HG02973 (cell line): ENCODE measurements around the gene ERP27.
A peak's percentile ranks its signal among the peaks of the same experiment; 100 is the strongest.

Experiments
- ATAC-seq: cut with Tn5 transposase; IDR thresholded peaks from one replicate; pipeline ENCODE4 v1.9.1; 2021; ENCODE audit warnings: moderate library complexity; ENCODE audit not compliant: unreplicated experiment

Gene ERP27

DNA sequence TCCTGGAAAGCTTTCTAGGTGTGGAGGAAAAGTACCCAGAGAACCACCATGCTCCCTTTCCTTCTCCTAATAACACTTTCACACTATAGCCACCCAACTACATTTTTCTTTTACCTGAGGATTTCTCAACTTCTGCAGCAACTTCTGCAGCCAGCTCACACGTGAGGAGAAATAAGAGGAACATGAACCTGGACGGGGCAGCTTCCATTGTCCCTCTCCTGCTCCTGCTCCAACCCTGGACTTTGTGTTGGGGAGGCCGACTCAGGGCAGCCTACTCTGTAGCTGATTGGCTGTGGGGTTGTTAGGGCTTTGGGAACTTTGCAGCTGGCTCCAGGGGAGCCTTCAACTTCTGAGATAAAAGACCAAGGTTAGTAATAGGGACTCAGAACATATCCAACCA lies at the start of gene ERP27:
Gene ERP27 (minus strand): TSS at position 237 of the 400 bp plus-strand sequence. CDS start 29 bp downstream, at position 208.
- ATAC-seq = no peak

DNA sequence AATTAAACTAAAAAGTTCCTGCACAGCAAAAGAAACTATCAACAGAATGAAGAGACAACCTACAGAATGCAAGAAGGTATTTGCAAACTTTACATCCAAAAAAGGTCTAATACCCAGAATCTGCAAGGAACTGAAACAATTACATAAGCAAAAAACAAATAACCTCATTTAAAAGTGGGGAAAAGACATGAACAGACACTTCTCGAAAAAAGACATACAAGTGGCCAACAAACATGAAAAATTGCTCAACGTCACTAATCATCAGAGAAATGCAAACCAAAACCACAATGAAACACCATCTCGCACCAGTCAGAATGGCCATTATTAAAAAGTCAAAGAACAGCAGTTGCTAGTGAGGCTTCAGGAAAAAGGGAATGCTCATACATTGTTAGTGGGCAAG lies 49.7 kb upstream of the ERP27 start:
- ATAC-seq = no peak

DNA sequence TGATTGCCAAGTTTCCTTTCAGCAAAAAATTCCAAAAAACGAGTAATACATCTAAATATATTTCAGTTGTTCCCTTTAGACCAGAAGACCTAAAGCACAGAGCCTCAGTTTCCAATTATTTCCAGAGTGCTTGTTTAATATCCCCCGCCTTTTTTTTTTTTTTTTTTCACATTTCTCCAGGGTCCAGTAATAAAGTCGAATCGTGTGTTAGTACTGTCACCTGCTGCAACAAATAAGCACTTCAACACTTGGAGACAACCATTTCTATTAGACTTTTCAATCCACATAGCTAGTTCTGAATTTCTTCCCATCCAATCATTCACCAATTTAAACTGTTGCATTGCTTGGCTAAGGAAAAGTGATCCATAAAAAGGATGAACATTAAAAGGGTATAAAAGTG lies 48.1 kb upstream of the ERP27 start:
- no peak for ATAC-seq

DNA sequence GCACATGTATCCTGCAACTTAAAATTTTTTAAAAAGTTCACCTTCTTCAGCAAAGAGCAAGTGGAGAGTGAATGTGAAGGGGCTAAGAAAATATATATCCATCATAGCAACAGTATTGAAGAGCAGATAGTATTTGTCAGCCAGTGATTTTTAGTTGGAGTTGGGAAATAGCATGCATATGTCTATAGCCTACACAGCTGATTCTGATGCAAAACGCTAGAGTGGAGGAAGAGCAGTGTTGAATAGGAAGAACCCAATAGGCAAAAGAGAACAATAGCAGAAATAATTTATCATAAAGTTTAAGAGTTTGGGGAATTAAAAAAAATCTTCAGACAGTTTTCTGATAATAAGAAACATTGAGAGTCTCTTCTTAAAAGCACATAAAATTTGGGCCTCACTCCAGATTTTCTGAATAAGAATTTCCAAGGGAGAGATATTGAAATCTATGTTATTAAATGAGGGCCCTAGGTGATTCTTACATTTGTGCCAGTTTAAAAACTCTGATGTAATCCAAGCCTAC lies 46.5 kb upstream of the ERP27 start:
- ATAC-seq = no peak

DNA sequence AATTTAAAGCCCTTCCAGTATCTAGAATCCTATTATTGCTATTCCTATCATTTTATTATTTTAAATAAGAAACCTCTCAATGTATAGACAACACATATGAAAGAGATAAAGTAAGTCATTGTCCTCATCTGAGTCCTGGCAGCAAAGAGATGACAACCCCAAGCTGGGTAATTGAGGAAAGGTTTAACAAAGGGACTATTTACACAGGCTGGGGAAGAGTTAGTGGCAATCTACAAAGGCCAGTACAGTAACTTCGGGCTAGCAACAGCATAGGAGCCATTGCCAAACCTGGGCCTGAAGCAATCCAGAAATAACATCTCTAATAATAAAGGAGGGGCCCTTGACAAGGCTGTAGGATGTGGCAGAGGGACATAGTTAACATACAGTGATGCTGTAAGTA lies 45.7 kb upstream of the ERP27 start:
- no peak for ATAC-seq

DNA sequence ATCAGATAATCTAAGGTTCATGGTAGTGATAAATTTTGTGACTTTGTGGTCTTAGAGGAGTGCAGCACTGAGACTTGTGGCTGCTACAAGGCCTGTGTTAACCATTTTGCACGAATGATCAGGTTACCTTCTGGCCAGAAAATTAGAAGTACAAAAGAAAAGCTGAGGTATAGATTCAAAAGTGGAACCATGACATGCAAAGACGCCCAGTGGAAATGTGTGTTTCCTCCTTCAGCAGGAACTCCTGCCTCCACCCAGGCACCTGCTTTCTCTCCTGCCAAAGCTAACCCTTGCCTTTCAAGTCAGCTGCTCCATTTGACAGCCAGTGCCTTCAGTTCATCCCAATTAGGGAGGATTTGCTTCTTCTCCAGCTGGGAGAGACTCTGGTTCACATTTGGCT lies 44.7 kb upstream of the ERP27 start:
- ATAC-seq = no peak

DNA sequence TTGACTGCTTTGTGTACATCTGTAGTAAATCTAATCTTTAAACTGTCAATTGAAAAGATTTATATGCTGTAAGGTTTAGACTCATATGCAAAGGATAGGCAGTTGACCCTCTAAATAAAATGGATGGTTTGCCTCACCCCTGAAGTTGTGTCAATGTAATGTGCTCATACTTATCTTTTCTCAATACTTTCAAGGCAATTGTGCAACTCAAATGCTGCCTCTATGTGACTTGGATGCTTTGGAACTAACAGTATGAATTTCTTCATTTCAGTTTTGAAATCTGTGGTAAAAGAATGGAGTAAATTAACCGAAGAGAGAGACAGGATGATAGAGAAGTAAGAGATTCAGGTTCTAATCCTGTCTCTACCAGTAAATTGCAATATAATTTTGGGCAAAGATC lies 44.2 kb upstream of the ERP27 start:
- no peak for ATAC-seq

DNA sequence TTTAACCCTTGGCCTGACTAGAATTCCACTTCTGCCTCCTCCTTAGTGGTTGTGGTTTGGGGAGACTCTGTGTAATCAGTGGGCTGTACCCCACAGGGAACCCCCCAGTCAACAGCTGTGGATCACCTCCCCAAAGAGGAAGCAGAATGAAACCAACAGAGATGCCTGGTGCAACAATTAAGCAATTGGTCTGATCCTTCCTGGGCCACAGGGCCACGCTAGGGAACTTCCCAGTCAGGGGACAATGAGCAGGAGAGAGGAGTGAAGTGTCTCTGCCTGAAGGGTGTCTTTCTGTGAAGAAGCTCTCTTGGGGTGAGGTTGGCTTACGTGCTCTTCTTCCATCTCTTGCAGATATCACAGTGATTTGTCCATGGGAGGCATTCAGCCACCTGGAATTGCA lies 42.7 kb upstream of the ERP27 start:
- ATAC-seq = no peak

DNA sequence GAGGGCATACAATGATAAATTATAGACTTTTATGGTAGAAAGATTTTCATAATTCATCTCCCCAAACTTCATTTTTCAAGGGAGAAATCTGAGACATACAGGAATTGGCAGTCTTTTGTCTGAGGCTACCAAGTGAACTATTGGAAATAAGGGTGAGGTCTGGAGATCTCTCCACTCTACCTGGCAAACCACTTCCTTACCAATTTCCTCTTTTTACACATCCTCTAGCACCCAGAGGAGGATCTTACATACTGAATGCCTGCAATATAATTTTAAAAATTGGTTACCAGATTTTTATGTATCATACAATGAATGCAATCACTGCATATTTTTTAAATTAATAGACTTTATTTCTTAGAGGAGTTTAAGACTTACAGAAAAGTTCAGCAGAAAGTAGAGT lies 41.1 kb upstream of the ERP27 start:
- no peak for ATAC-seq

DNA sequence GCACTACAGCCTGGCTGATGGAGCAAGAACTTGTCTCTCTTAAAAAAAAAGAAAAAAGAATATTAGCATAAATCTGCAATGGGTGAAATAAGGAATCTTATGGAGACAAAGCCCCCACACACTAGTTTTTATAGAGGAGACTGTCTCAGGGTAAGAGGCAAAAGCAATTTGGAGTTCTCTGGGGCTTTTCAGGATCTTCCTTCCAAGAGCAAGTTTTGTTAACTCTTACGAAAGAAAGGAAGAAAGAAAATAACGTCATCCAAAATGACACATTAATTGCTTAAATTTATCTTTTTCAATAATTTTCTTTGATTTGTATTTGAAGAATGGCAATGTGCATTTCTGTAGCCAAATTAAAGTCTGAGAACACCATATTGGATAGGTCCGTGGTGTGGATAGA lies 38.3 kb upstream of the ERP27 start:
- no peak for ATAC-seq

DNA sequence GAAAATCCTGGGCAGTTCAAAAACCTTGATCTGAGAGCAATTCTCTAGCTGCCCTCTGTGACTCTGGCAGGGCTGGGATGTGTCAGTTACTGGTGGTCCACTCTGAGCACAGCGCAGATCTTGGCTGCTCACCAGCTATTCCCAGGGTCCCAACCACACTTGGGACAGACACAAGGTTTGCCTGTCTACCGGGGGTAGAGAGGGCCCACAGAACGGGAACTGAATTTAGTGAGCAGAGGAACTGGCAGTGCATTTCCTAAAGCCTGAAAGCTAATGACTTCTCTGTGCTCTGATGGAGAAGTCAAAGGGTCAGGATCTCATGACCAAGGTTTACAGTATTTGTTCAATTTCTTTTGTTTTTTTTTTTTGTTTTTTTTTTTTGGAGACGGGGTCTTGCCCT lies 37.1 kb upstream of the ERP27 start:
- ATAC-seq = no peak

DNA sequence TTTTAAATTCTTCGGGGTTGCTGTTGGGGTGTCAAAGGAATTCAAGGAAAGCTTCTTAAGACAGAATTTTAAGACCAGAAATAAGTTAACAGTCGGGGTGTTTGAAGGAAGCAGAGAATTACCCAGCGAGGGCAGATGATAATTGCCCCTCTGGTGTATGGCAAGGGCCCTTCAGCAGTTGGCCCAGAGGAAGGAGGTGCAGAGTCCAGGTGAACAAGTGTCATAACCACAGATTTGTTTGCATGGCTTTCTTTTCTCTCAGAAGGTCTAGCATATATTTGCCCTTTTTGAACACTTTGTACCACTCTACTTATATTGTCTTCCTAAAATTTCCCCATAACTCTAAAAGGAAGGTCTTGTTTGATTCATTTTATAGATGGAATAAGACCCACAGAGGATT lies 36.3 kb upstream of the ERP27 start:
- ATAC-seq = no peak

DNA sequence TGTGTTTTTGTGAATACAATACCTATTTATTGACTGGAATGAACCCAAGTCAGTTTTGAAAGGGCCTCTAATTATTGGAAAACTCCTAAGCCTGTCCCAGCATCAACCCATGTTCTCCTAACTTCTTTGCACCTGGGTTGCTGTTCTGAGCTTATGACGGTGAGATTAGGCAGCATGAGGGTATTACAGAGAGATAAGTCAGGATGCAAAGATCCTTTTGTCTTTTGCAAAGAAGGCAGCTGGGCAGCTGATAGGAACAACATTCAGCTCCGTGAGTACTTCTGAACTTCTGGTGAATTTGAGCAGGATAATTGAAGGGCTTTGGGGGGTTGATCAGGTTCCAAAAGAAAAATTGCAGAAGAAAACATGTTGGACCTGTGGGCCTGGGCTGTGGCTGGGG lies 34.5 kb upstream of the ERP27 start, which contains the start of gene PDE6H:
Gene PDE6H (plus strand): TSS at position 227 of the 400 bp plus-strand sequence. CDS start 4,971 bp downstream, outside the sequence.
- no peak for ATAC-seq

DNA sequence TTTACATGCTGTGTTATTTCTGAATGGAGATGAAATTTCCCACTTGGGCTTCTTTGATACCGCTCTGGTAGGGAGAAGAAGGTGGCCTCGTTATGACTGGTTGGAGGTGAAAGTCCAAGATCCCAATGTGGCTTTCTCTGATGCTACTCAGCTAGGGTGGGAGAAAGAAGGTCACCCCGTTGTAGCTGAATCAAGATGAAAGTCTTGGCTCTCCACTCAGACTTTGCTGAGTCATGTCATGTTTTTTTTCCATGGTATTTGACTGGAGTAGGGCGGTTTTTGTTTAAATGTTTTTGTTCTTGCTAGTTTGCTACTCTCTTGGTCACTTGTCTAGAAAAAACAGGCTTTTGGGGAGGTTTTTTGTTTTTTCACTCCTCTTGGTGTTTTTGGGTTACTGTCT lies 32.1 kb upstream of the ERP27 start:
- ATAC-seq = no peak

DNA sequence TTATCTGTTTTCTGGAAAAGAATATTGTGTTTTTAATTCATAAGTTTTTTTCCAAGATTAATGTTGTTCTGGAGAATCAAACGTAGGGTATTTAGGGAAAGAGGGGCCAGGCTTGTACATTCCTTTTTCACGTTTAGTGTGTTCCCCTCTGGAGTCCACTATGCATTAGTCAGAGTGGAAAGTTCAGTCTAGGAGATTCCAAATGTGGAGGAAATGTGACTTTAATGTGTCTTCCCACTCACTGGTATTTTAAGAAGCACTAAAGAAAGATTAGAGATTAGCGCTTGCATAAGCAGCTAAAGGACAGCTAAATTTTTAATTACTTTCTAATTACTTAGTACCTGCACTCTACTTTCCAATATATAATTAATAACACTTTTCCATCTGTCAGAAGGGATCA lies 30.1 kb upstream of the ERP27 start:
- no peak for ATAC-seq

DNA sequence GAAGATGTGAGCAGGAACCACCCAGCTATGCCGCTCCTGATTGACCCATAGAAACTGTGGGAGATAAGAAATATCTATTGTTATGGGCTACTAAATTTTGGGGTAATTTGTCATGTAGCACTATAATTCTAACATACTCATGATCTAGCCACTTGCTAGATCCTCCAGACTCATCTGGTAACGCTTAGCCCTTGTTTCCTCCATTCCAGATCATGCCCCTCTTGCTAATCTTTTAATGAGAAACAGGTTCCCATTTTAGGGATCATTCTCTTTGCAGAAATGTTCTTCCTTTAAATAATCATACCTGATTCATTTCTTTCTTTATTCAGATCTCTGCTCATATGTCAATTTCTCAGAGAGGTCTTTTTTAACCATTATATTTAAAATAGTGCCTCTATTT lies 26.9 kb upstream of the ERP27 start:
- ATAC-seq = no peak

DNA sequence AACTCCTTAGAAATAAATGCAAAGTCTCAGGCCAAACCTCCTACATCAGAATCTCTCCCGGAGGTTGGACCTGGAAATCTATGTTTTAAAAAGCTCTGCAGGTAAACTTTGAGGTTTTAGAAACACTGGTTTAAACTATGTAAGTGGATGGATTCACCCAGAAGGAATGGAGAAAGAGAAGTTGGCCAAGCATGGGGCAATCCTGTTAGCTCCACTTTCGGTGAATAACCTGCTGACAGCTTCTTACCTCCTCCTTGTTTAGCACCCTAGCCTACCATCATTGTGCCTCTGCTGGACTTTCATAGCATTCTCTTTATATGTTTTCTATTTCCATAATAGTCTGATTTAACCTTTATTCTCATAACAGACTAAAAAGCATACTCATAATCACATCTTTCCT lies 26.1 kb upstream of the ERP27 start:
- no peak for ATAC-seq

DNA sequence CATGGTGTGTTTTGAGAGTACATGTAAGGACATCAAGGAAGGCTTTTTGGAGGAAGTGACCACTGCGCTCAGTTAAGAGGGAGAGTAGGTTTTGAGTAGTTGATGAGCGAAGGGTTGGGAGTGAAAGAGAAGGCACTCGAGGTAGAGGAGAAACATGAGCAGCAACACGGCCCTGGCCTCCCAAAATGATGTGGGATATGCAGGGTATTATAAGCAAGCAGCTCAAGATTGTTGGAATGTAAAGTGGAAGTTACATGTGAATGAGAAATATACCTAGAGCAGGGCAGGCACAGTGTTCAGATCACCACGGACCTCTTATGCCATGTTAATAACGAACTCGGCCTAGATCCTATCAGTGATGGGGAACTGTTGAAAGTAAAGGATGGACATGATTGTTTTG lies 25.2 kb upstream of the ERP27 start:
- no peak for ATAC-seq

DNA sequence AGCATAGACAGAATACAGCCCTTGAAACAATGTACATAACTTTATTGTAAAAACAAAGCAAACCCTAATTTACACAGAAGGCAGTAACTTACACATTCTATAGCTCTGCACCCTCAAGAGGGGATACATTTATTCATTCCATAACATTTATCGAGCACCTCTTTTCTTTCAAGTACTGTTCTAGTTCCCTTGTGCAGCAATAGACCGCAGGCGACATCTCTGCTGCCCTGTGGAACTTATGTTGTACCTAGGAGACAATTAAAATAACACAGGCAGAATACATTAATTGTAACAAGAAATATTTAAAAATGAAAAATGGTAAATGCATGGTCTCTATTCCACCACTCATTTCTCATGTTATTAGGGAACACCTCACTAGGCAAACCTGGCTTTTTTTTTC lies 24.5 kb upstream of the ERP27 start:
- no peak for ATAC-seq

DNA sequence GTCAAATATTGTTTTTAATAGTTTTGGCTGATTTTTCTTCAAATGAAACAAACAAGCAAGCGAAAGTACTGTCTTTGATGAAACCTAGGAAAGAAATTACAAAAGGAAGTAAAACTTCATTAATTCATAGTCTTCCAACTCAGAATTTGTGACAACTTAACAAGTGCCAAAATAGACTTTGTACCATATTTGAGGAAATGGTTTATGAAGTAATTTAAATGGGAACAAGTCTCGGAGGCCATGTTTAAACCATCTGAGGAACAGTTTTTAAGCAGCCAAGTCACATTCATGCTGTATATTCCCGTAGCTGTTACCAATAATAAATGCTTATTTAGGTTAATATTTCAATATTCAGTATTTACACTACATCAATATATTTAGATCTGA lies 23.8 kb upstream of the ERP27 start:
- ATAC-seq = no peak

DNA sequence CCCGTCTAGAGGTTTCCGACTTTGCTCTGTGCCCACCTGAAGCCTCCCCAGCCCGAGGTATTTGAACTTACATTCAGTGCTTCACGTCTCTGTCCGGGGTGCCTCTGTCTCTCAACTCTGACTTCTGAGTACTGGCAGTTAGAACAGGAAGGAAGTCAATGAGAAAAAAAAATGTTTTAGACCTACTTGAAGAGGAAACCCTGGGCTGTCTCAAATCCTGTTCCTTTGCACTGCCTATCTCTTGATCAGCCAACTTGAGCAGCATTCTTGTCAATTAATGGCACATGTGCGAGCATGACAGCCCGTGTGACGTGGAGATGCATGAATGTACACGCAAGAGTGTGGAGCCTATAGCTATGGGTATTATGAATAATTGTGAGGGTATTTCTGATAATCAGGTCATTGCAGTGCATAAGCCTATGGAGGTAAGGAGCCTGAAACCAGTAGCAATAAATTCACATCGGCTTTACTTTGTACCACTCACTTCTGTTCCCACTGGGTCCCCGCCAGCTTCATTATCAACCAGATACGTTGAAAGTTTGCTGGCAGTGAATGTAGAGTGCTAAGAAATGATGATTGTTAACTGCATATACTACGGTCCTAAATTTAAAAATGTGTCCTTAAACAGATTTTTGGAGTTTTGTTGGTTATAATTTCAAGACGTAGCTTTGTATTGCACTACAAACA lies 23.3 kb upstream of the ERP27 start, which contains the start of gene ARHGDIB:
Gene ARHGDIB (minus strand): TSS at position 136 of the 687 bp plus-strand sequence. CDS start 10,889 bp downstream, outside the sequence.
- peak; percentile 65 for ATAC-seq

DNA sequence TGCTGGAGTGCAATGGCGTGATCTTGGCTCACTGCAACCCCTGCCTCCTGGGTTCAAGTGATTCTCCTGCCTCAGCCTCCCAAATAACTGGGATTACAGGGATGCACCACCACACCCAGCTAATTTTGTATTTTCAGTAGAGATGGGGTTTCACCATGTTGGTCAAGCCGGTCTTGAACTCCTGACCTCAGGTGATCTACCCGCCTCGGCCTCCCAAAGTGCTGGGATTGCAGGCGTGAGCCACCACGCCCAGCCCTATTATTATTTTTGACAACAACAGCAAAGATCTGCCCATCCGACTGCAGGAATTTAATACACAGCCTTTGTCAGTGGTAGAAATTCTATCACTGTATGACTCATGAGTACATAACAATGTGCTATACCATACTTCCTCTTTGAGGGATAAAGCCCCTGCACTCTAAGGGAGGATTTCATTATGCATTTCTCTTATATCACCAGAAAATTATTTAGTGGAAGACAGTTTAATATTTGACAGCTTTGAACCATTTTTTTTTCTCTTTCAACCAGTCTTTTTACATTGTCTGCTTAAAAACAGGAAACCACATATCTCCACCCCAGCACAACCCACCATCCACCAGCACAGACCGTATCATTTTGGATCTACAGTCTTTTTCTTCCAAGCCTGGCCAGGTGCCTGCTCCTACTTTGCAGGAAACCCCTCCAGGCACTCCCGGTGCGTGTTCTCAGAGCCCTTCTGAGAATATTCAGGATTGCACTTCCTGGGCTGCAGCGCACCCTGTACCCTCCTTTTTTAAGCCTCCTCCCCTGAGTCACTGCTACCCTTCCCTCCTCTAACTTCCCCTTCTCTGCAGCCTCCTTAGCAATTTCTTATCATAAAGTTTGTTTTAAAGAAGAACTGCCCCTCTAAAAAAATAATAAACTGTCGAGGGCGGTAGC lies 22.5 kb upstream of the ERP27 start:
- peak; percentile 36 for ATAC-seq
